H9 (cell line): ENCODE results near the gene SEPTIN5. TPM values are rescaled to one million over a fixed set of nuclear protein-coding genes. Genes with fewer than 3 reads are reported as not detected.

Experiments used
- DNase-seq: peaks from one replicate; pipeline ENCODE4 v3.0.0-alpha.2; 2017
- H2AFZ ChIP-seq: one replicate; pipeline ENCODE4 v1.6.1; 2013; ENCODE audit warnings: mild to moderate bottlenecking, low read length, control low read depth, moderate library complexity
- H2AK5ac ChIP-seq: 2 replicates; pipeline ENCODE4 v1.6.1; 2013; ENCODE audit warnings: low read length, control low read depth, mixed read lengths; ENCODE audit not compliant: insufficient read length
- H2BK120ac ChIP-seq: one replicate; pipeline ENCODE4 v1.6.1; 2013; ENCODE audit warnings: low read depth, mild to moderate bottlenecking, low read length, control low read depth, inconsistent platforms; ENCODE audit not compliant: poor library complexity, severe bottlenecking
- H2BK12ac ChIP-seq: 2 replicates; pipeline ENCODE4 v1.6.1; 2013; ENCODE audit warnings: low read length, control low read depth, mixed read lengths, low read depth; ENCODE audit not compliant: insufficient read length
- H2BK15ac ChIP-seq: 2 replicates; pipeline ENCODE4 v1.6.1; 2013; ENCODE audit warnings: low read depth, low read length, control low read depth
- H2BK20ac ChIP-seq: one replicate; pipeline ENCODE4 v1.6.1; 2013; ENCODE audit warnings: low read depth, mild to moderate bottlenecking, low read length, control low read depth, inconsistent platforms; ENCODE audit not compliant: poor library complexity, severe bottlenecking
- H2BK5ac ChIP-seq: 2 replicates; pipeline ENCODE4 v1.6.1; 2013; ENCODE audit warnings: low read length, control low read depth, mixed read lengths; ENCODE audit not compliant: insufficient read length
- H3K14ac ChIP-seq: 2 replicates; pipeline ENCODE4 v1.6.1; 2013; ENCODE audit warnings: low read length, control low read depth; ENCODE audit not compliant: insufficient read depth
- H3K18ac ChIP-seq: 2 replicates; pipeline ENCODE4 v1.6.1; 2013; ENCODE audit warnings: low read depth, mild to moderate bottlenecking, mixed read lengths, low read length, control low read depth; ENCODE audit not compliant: insufficient read length
- H3K23ac ChIP-seq: 2 replicates; pipeline ENCODE4 v1.6.1; 2013; ENCODE audit warnings: low read length, control low read depth, mixed read lengths, low read depth; ENCODE audit not compliant: insufficient read length
- H3K23me2 ChIP-seq: 2 replicates; pipeline ENCODE4 v1.6.1; 2013; ENCODE audit warnings: low read depth, mild to moderate bottlenecking, mixed read lengths, low read length, control low read depth; ENCODE audit not compliant: insufficient read length, poor library complexity, severe bottlenecking
- H3K27ac ChIP-seq: 2 replicates; pipeline ENCODE4 v1.5.1; 2013; ENCODE audit warnings: low read length, control low read depth, mixed read lengths, low read depth; ENCODE audit not compliant: insufficient read length
- H3K27me3 ChIP-seq: 2 replicates; pipeline ENCODE4 v1.6.1; 2013; ENCODE audit warnings: low read length, control low read depth, inconsistent platforms; ENCODE audit not compliant: insufficient read depth
- H3K4ac ChIP-seq: 2 replicates; pipeline ENCODE4 v1.6.1; 2013; ENCODE audit warnings: low read depth, mild to moderate bottlenecking, control low read depth, inconsistent platforms, low read length, moderate library complexity
- H3K4me1 ChIP-seq: 2 replicates; pipeline ENCODE4 v1.6.1; 2013; ENCODE audit warnings: low read length, control low read depth, inconsistent platforms; ENCODE audit not compliant: insufficient read depth
- H3K4me2 ChIP-seq: 2 replicates; pipeline ENCODE4 v1.6.1; 2013; ENCODE audit warnings: low read length, control low read depth, mixed read lengths; ENCODE audit not compliant: insufficient read length, insufficient read depth
- H3K56ac ChIP-seq: 2 replicates; pipeline ENCODE4 v1.6.1; 2013; ENCODE audit warnings: low read depth, mild to moderate bottlenecking, mixed read lengths, low read length, control low read depth; ENCODE audit not compliant: insufficient read length
- H3K79me1 ChIP-seq: 2 replicates; pipeline ENCODE4 v1.6.1; 2013; ENCODE audit warnings: low read depth, mild to moderate bottlenecking, moderate library complexity, low read length, control low read depth, inconsistent platforms; ENCODE audit not compliant: insufficient read depth, poor library complexity, severe bottlenecking
- H3K79me2 ChIP-seq: 2 replicates; pipeline ENCODE4 v1.6.1; 2013; ENCODE audit warnings: low read length, control low read depth, inconsistent platforms; ENCODE audit not compliant: insufficient read depth
- H3K9ac ChIP-seq: 2 replicates; pipeline ENCODE4 v1.6.1; 2013; ENCODE audit warnings: low read length, control low read depth, mixed read lengths; ENCODE audit not compliant: insufficient read length; ENCODE audit errors: extremely low read depth
- H3K9me3 ChIP-seq: one replicate; pipeline ENCODE4 v1.6.1; 2013; ENCODE audit warnings: low read depth, low read length, inconsistent platforms; ENCODE audit not compliant: control insufficient read depth
- H3T11ph ChIP-seq: one replicate; pipeline ENCODE4 v1.6.1; 2013; ENCODE audit warnings: mild to moderate bottlenecking, low read length, control low read depth, inconsistent platforms
- H4K20me1 ChIP-seq: one replicate; pipeline ENCODE4 v1.6.1; 2013; ENCODE audit not compliant: control insufficient read depth, insufficient read length, insufficient read depth
- H4K5ac ChIP-seq: 2 replicates; pipeline ENCODE4 v1.6.1; 2013; ENCODE audit warnings: low read depth, mild to moderate bottlenecking, mixed read lengths, low read length, control low read depth; ENCODE audit not compliant: insufficient read length
- H4K8ac ChIP-seq: replicated peaks from 2 replicates; pipeline ENCODE4 v1.6.1; 2013; ENCODE audit warnings: low read length, control low read depth, mixed read lengths, low read depth; ENCODE audit not compliant: insufficient read length
- H4K91ac ChIP-seq: 2 replicates; pipeline ENCODE4 v1.6.1; 2013; ENCODE audit warnings: low read depth, mild to moderate bottlenecking, moderate library complexity, mixed read lengths, low read length, control low read depth; ENCODE audit not compliant: insufficient read length
- H3K27ac Mint-ChIP-seq, 3 experiments: 2 replicates in 2 of 3; 3 replicates in 1 of 3; pipeline ENCODE4 v1.8.0; 2020 to 2021; ENCODE audit warnings: mixed read lengths in 3 of 3, mild to moderate bottlenecking in 1 of 3, moderate library complexity in 1 of 3
- H3K27me3 Mint-ChIP-seq: 2 replicates; pipeline ENCODE4 v1.8.0; 2021; ENCODE audit warnings: low read depth, mild to moderate bottlenecking, moderate library complexity, mixed read lengths
- H3K36me3 Mint-ChIP-seq, 3 experiments: 2 replicates in 2 of 3; 3 replicates in 1 of 3; pipeline ENCODE4 v1.8.0; 2020 to 2021; ENCODE audit warnings: low read depth in 3 of 3, mixed read lengths in 3 of 3; ENCODE audit not compliant: insufficient read depth in 1 of 3
- H3K4me1 Mint-ChIP-seq, 2 experiments: 2 replicates each; pipeline ENCODE4 v1.8.0; 2020; ENCODE audit warnings: mixed read lengths in 2 of 2
- H3K4me3 Mint-ChIP-seq, 2 experiments: 2 replicates in 1 of 2; 3 replicates in 1 of 2; pipeline ENCODE4 v1.8.0; 2020 to 2021; ENCODE audit warnings: mild to moderate bottlenecking in 2 of 2, mixed read lengths in 2 of 2, moderate library complexity in 1 of 2
- H3K9me3 Mint-ChIP-seq, 2 experiments: 2 replicates in 1 of 2; 3 replicates in 1 of 2; pipeline ENCODE4 v1.8.0; 2020; ENCODE audit warnings: mild to moderate bottlenecking in 2 of 2, mixed read lengths in 2 of 2, moderate library complexity in 1 of 2
- WGBS: extraction: QIAGEN DNeasy Blood & Tissue Kit; methylation state at CpG from one replicate; pipeline ENCODE4 v1.1.7; 2013; ENCODE audit warnings: missing lambda C conversion rate, low lambda C conversion rate, mixed read lengths; ENCODE audit not compliant: insufficient read length; ENCODE audit errors: extremely low coverage; 5-methylcytosine and 5-hydroxymethylcytosine counted together
- total RNA-seq: library from RNA; stranded (reverse); gene quantifications from 2 replicates; pipeline ENCODE4 v1.2.1, GENCODE V29; 2021
- TF ChIP-seq, protein P1 (sequence below): fragments of 200-600 bp; sonication (generic); conservative IDR thresholded peaks from 3 replicates; pipeline ENCODE4 v1.8.0; 2021; ENCODE audit warnings: antibody characterized with exemption, mild to moderate bottlenecking

The SEPTIN5 gene
- total RNA-seq, 1 experiment from 2014 or later: 17.8 TPM

DNA sequence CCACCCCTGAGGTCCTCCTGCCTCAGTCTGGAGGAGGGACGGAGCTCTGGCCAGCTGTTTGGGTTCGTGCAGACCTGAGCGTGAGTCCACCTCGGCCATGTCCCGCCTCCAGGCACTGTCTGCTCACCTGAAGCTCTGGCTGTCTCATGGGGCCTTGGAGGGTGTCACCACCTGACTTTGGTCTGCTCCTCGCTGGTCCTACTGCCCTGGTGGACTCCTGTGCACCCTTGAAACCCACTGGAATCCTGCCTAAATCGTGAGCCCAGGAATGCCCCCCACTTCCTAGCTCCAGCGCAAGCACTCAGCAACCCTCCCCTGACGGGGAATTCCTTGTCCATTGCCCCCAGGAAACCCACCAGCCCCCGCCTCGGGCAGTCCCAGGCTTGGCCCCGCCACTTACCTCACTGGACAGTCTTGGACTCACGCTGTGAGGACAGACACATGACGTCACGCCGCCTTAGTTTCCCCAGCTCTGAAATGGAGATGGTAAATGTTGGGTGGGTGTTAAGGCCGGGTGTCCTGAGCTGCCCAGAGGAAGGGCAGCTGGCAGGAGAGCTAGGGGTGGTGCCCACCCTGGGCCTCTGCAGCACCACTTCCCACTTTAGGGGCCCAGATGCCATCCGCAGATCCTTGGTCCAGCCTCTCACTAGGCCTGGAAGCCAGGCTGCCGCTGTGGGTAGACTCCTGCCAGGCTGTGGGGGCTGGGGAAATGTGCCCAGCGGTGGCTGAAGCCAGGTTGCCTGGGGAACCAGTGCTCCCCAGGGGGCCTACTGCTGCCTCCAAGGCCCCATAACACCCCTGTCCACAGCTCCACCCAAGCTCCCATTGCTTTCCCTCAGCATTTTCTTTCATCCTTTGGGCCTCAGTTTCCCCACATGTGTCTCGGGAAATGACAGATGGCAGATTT, 28.1 kb downstream of the SEPTIN5 start:
- Histone ChIP-seq H4K20me1 (no peaks in the 10 kb centered on the region), H2BK12ac (no peak overlapping the region), H4K5ac (no peak overlapping the region), H3K4ac (no peak overlapping the region), H3K79me2 (no peaks in the 10 kb centered on the region), H4K8ac (no peak overlapping the region), H3K4me2 (no peak overlapping the region), H3K27me3 (no peaks in the 10 kb centered on the region), H2BK15ac (no peak overlapping the region), H3K9ac (no peak overlapping the region), H4K91ac (no peak overlapping the region), H3K79me1 (no peaks in the 10 kb centered on the region), H3K56ac (no peak overlapping the region), H2BK120ac (no peak overlapping the region), H3K27ac (no peak overlapping the region), H2AFZ (no peak overlapping the region), H3K4me1 (no peaks in the 10 kb centered on the region), H3K23me2 (no peaks in the 10 kb centered on the region), H3T11ph (no peak overlapping the region), H3K23ac (no peak overlapping the region), H3K18ac (no peak overlapping the region), H2AK5ac (no peak overlapping the region), H3K14ac (no peak overlapping the region; the same call in 1 of the 2 replicates), H2BK5ac (no peak overlapping the region), H3K9me3 (no peaks in the 10 kb centered on the region), H2BK20ac (no peak overlapping the region)
- Mint-ChIP-seq H3K27me3 (peaks cover 3% of the 10 kb centered on the region; the same call in 1 of the 2 replicates), H3K9me3 (no peaks in the 10 kb centered on the region; a peak in 1 of 5 replicates), H3K4me1 (peaks cover 4 to 5% of the 10 kb centered on the region in 2 experiments; a peak in 3 of 4 replicates), H3K27ac (no peak overlapping the region), H3K36me3 (no peaks in the 10 kb centered on the region), H3K4me3 (no peak overlapping the region; a peak in 1 of 5 replicates)
- DNase-seq: no peak
- no CpG with 5 or more reads among the region's 21 CpGs for WGBS
- TF ChIP-seq, protein P1, sequence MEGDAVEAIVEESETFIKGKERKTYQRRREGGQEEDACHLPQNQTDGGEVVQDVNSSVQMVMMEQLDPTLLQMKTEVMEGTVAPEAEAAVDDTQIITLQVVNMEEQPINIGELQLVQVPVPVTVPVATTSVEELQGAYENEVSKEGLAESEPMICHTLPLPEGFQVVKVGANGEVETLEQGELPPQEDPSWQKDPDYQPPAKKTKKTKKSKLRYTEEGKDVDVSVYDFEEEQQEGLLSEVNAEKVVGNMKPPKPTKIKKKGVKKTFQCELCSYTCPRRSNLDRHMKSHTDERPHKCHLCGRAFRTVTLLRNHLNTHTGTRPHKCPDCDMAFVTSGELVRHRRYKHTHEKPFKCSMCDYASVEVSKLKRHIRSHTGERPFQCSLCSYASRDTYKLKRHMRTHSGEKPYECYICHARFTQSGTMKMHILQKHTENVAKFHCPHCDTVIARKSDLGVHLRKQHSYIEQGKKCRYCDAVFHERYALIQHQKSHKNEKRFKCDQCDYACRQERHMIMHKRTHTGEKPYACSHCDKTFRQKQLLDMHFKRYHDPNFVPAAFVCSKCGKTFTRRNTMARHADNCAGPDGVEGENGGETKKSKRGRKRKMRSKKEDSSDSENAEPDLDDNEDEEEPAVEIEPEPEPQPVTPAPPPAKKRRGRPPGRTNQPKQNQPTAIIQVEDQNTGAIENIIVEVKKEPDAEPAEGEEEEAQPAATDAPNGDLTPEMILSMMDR: no peak
